Kidney epithelial cell (primary cell): ENCODE measurements around the gene MARCHF3. TPM values are rescaled to one million over a fixed set of nuclear protein-coding genes. Genes with fewer than 3 reads are reported as not detected.
"Not testable (repeated sequence)": the region's sequence is repeated elsewhere in the genome, so short reads cannot be mapped to it uniquely, and the experiment has no call there.

Experiments
- DNase-seq: peaks from one replicate; pipeline ENCODE4 v3.0.0-alpha.2; 2010; ENCODE audit warnings: low read depth
- H3K27me3 ChIP-seq: 2 replicates; pipeline ENCODE4 v1.6.0; 2011; ENCODE audit warnings: low read length; ENCODE audit not compliant: control insufficient read depth, insufficient read depth
- H3K36me3 ChIP-seq: 2 replicates; pipeline ENCODE4 v1.5.1; 2011; ENCODE audit warnings: low read length; ENCODE audit not compliant: control insufficient read depth, insufficient read depth
- H3K4me3 ChIP-seq: 2 replicates; pipeline ENCODE4 v1.5.1; 2011; ENCODE audit warnings: low read depth, mild to moderate bottlenecking, control low read depth, low read length
- CTCF ChIP-seq: IDR thresholded peaks from 2 replicates; pipeline ENCODE4 v1.5.1; 2011; ENCODE audit warnings: mild to moderate bottlenecking, moderate library complexity, low read length, control low read depth, inconsistent platforms; ENCODE audit not compliant: insufficient read depth, poor library complexity, severe bottlenecking
- total RNA-seq: library from RNA; depleted of rRNA; stranded (reverse); fragments of >200 nt; gene quantifications from 2 replicates; pipeline ENCODE4 v1.2.3, GENCODE V29; 2015

Gene MARCHF3
- total RNA-seq, 1 donor from 2014 or later, result 0.46 TPM

DNA sequence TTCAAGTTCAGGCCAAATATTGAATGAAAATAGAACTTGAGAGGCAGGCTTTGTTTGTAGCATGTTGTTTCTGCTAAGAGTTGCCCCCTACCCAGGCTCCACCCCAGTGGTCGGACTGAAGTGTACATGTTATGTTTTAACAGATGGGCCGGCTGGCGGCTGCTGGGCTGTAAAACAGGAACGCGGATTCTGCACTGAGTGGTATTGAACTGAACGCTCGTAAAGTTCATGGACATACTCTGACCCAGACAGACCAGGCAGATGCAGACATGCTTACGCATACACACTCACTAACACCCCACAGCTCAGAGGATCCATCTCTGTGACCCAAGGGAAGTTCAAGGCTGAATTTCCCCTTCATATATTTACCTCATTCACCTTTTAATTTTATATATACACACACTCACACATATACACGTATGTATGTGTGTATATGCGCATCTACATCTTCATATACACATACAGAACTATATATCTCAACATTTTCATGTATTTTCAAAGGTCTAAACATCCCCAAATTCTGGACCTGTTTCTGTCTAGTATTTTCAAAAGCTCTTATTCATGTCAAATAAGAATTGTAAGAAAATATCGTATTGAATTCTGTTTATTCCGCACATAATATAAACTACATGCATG, 1.4 kb downstream of the MARCHF3 start:
- no peak overlapping the region for H3K4me3 ChIP-seq
- no peaks in the 10 kb centered on the region for H3K27me3 ChIP-seq
- no peaks in the 10 kb centered on the region for H3K36me3 ChIP-seq
- DNase-seq, result no peak
- TF ChIP-seq CTCF, result no peak

DNA sequence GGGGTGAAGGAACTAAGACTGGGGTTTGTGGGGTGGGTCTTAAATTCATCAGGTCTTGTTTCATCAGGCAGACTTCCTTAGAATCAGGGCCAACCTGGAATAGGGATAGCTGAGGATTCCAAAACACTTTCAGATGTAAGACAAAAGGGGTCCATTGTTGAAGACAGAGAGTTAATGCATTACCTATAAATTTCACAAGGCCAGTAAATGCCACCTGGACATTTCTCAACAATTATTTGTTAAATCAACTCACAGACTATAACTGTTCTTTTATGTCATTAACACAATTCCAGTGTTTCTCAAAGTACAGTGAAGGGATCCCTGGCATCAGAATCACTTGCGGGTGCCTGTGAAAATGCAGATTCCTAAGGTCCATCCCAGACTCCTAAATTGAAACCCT, 2.8 kb downstream of the MARCHF3 start:
- Histone ChIP-seq H3K4me3 (no peak overlapping the region), H3K27me3 (no peaks in the 10 kb centered on the region), H3K36me3 (no peaks in the 10 kb centered on the region)
- TF ChIP-seq CTCF, result no peak
- DNase-seq, result no peak

- no peaks in the 10 kb centered on the region for H3K36me3 ChIP-seq
- H3K4me3 ChIP-seq, result no peak overlapping the region
- no peaks in the 10 kb centered on the region for H3K27me3 ChIP-seq
- DNase-seq, result no peak
- no peak for TF ChIP-seq CTCF
These were observed 4.2 kb downstream of the MARCHF3 start for GRCh38 chr5:127026166-127026565.

DNA sequence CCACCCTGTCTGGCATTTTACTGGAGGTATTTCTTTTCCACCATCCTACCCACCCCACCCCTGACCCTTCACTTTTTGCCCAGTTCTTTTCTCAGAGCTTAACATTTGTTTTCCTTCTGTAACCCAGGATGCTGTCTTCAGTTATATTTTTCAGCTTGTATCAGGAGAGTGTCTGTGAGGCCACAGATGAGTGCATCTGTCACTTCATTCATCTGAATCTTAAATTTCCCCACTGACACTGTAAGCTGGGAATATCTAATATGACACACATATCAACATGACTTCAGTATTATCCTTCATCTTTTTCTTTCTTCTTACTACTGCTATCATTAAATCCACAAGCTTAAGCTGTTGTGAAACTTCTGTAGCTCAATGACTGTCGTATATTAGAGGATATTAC, 4.9 kb downstream of the MARCHF3 start:
- DNase-seq, result no peak
- TF ChIP-seq CTCF, result no peak
- Histone ChIP-seq H3K27me3 (no peaks in the 10 kb centered on the region), H3K36me3 (no peaks in the 10 kb centered on the region), H3K4me3 (no peak overlapping the region)

DNA sequence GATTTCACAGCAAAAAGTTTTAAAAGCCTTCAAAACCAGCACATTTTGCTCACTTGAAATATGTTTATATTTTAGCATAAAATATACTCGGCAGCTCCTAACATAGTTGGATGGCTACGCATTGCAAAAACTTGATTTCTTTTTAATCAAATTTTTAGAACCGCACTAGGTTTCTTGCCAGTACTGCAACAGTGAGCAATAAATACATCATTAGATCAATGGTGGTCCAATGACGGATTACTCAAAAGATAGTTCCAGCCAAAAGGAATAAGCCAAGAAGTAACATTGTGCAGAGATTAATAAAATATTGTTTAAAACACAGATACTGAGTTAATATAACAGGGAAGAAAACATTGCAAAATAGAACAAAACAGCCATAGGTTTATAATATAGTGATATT, 5.5 kb downstream of the MARCHF3 start:
- DNase-seq, result no peak
- no peak for TF ChIP-seq CTCF
- no peak overlapping the region for H3K4me3 ChIP-seq
- H3K36me3 ChIP-seq, result no peaks in the 10 kb centered on the region
- no peaks in the 10 kb centered on the region for H3K27me3 ChIP-seq

DNA sequence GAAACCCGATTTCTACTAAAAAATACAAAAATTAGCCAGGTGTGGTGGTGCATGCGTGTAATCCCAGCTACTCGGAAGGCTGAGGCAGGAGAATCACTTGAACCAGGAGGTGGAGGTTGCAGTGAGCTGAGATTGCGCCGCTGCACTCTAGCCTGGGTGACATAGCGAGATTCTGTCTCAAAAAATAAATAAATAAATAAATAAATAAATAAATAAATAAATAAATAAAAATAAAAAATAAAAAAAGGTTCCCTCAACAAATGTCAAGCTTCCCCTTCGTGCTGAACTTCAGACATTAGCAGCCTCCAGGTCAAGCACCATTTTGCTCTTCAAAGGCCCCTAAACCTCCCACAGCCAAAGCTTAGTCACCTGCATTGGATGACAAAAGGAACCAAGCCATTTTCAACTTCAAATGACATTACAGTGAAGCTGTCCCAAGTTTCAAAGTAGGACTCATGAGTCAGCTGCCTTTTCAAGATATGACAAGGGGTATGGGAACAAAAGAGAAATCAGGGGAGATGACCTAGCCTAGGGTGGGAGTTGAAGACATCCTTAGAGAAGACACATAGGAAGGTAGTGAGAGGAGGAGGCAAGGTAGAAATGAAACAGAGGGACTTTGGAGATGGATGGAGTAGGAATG, 6.7 kb downstream of the MARCHF3 start:
- DNase-seq, H3K4me3 ChIP-seq, H3K36me3 ChIP-seq, H3K27me3 ChIP-seq: not testable (repeated sequence)
